Endothelial cell of umbilical vein (primary cell): Measurements from ENCODE around the gene CC2D2A. TPM values are rescaled to one million over a fixed set of nuclear protein-coding genes. Genes with fewer than 3 reads are reported as not detected.

Source experiments
- BruUV-seq: library from RNA; stranded (reverse); fragments of 400-500 nt; replicated peaks from 2 replicates; lab custom pipeline; 2021; lab: Mats Ljungman, UMichigan
- CTCF ChIA-PET: fragments of 300-600, 350-600 bp; sonication (Branson Sonifier 250); formaldehyde crosslinking; loops from one replicate; lab custom pipeline; 2021; ENCODE audit warnings: antibody characterized with exemption, inconsistent platforms; lab: Charles Lee
- POLR2A ChIA-PET: fragments of 300-600, 350-600 bp; sonication (Branson Sonifier 250); formaldehyde crosslinking; loops from one replicate; lab custom pipeline; 2021; ENCODE audit warnings: antibody characterized with exemption, inconsistent platforms; lab: Charles Lee
- DNase-seq: peaks from one replicate; pipeline ENCODE4 v3.0.0-alpha.2; 2011; ENCODE audit warnings: low read depth, low spot score
- FAIRE-seq: peaks from 2 replicates; lab custom pipeline; 2011; peaks lifted over from hg19 to GRCh38; lab: Jason Lieb, UNC
- H2AFZ ChIP-seq: 2 replicates; pipeline ENCODE4 v1.6.0; 2012; ENCODE audit warnings: low read depth, low read length, control low read depth, inconsistent platforms
- H3K27ac ChIP-seq: 2 replicates; pipeline ENCODE4 v1.5.1; 2011; ENCODE audit warnings: low read depth, mild to moderate bottlenecking, control low read depth, low read length, moderate library complexity; ENCODE audit not compliant: insufficient read depth
- H3K27me3 ChIP-seq, 2 experiments: 2 replicates each; pipeline versions ENCODE4 v1.6.0 to v1.6.1; 2011; ENCODE audit warnings: low read length in 2 of 2, mixed read lengths in 1 of 2; ENCODE audit not compliant: control insufficient read depth in 2 of 2, insufficient read depth in 2 of 2
- H3K36me3 ChIP-seq, 2 experiments: 2 replicates in 1 of 2; 3 replicates in 1 of 2; pipeline ENCODE4 v1.5.1; 2011; ENCODE audit warnings: low read length in 2 of 2, mild to moderate bottlenecking in 1 of 2, moderate library complexity in 1 of 2; ENCODE audit not compliant: control insufficient read depth in 2 of 2, insufficient read depth in 2 of 2; ENCODE audit errors: extremely low read depth in 1 of 2
- H3K4me1 ChIP-seq: 3 replicates; pipeline ENCODE4 v1.5.1; 2011; ENCODE audit warnings: mild to moderate bottlenecking, low read length; ENCODE audit not compliant: control insufficient read depth, insufficient read depth; ENCODE audit errors: extremely low read depth
- H3K4me2 ChIP-seq: 2 replicates; pipeline ENCODE4 v1.6.1; 2011; ENCODE audit warnings: low read length, control low read depth, mixed read lengths; ENCODE audit not compliant: insufficient read depth
- H3K4me3 ChIP-seq, 3 experiments: fragments of 200-600 bp in 1 of 3; sonication (generic), shearing (Covaris generic) in 1 of 3; replicated peaks in 1 of 3; 2 replicates each; pipeline ENCODE4 v1.5.1; 2011 to 2016; ENCODE audit warnings: control low read depth in 3 of 3, low read length in 3 of 3, mild to moderate bottlenecking in 2 of 3, inconsistent platforms in 1 of 3, low read depth in 1 of 3, moderate library complexity in 1 of 3; ENCODE audit not compliant: insufficient read depth in 1 of 3
- H3K79me2 ChIP-seq: 2 replicates; pipeline ENCODE4 v1.6.0; 2012; ENCODE audit warnings: low read length, inconsistent platforms; ENCODE audit not compliant: control insufficient read depth, insufficient read depth
- H3K9ac ChIP-seq: replicated peaks from 2 replicates; pipeline ENCODE3; 2011; ENCODE audit warnings: low read length, control low read depth; ENCODE audit not compliant: insufficient read depth; ENCODE audit errors: extremely low read depth
- H3K9me1 ChIP-seq: replicated peaks from 3 replicates; pipeline ENCODE4 v1.6.0; 2011; ENCODE audit warnings: mild to moderate bottlenecking, low read length; ENCODE audit not compliant: control insufficient read depth, insufficient read depth; ENCODE audit errors: extremely low read depth
- H3K9me3 ChIP-seq: replicated peaks from 2 replicates; pipeline ENCODE4 v1.5.1; 2012; ENCODE audit warnings: low read length, inconsistent platforms; ENCODE audit not compliant: control insufficient read depth, insufficient read depth
- H4K20me1 ChIP-seq: replicated peaks from 2 replicates; pipeline ENCODE3; 2011; ENCODE audit warnings: mild to moderate bottlenecking, low read length; ENCODE audit not compliant: control insufficient read depth, insufficient read depth; ENCODE audit errors: extremely low read depth
- CTCF ChIP-seq, 2 donors: IDR thresholded peaks; 1 replicate in 1 of 2; 2 replicates in 1 of 2; pipeline ENCODE4 v1.5.1; 2011; ENCODE audit warnings: low read length in 2 of 2, mild to moderate bottlenecking in 2 of 2, moderate library complexity in 2 of 2, control low read depth in 1 of 2, inconsistent platforms in 1 of 2, low read depth in 1 of 2; ENCODE audit not compliant: insufficient read depth in 1 of 2; ENCODE audit errors: extremely low read depth in 1 of 2
- EZH2 ChIP-seq: IDR thresholded peaks from 2 replicates; pipeline ENCODE4 v1.6.1; 2012; ENCODE audit warnings: borderline replicate concordance, low read depth, mild to moderate bottlenecking, moderate library complexity, low read length, inconsistent platforms; ENCODE audit not compliant: severe bottlenecking
- FOS ChIP-seq: IDR thresholded peaks from 2 replicates; pipeline ENCODE4 v1.6.1; 2011; ENCODE audit warnings: mild to moderate bottlenecking, low read length, moderate library complexity, borderline replicate concordance; ENCODE audit not compliant: insufficient read depth
- GATA2 ChIP-seq: IDR thresholded peaks from 2 replicates; pipeline ENCODE4 v1.7.0; 2011; ENCODE audit warnings: low read depth, mild to moderate bottlenecking, moderate library complexity, mixed read lengths, low read length; ENCODE audit not compliant: insufficient read length, insufficient read depth
- JUN ChIP-seq: IDR thresholded peaks from 2 replicates; pipeline ENCODE4 v1.6.1; 2011; ENCODE audit warnings: borderline replicate concordance, low read depth; ENCODE audit not compliant: insufficient read length, insufficient read depth
- MAX ChIP-seq: IDR thresholded peaks from 2 replicates; pipeline ENCODE4 v1.6.1; 2011; ENCODE audit not compliant: insufficient read depth, insufficient read length
- MYC ChIP-seq: IDR thresholded peaks from one replicate; pipeline ENCODE4 v1.6.1; 2011; ENCODE audit warnings: mild to moderate bottlenecking, low read depth, low read length
- POLR2A ChIP-seq: IDR thresholded peaks from 2 replicates; pipeline ENCODE4 v1.6.1; 2012; ENCODE audit warnings: low read depth, mild to moderate bottlenecking, control low read depth, low read length
- POLR2AphosphoS5 ChIP-seq: IDR thresholded peaks from 2 replicates; pipeline ENCODE4 v1.6.1; 2012; ENCODE audit warnings: low read depth, mild to moderate bottlenecking, control low read depth, low read length, moderate library complexity; ENCODE audit not compliant: insufficient read depth
- dilution Hi-C: fragments of 300-500 bp; cut with MboI; formaldehyde crosslinking; loops from one replicate; pipeline ENCODE4 v1.15.0; 2019; ENCODE audit warnings: low sequenced_read_pairs; ENCODE audit not compliant: extremely low pct_ligation_motif_present
- intact Hi-C: fragments of 100-400 bp; cut with micrococcal nuclease; formaldehyde crosslinking; loops from one replicate; pipeline ENCODE4 v1.10.0; 2022
- polyA plus RNA-seq, 4 experiments: library from polyadenylated mRNA; depleted of rRNA in 3 of 4; stranded (reverse) in 3 of 4; unstranded in 1 of 4; fragments of >200 nt; gene quantifications; 2 replicates each; pipeline versions ENCODE4 v1.2.1 to v1.2.3, GENCODE V29; 2011 to 2012; ENCODE audit warnings: missing spikeins in 1 of 4
- total RNA-seq: library from RNA; stranded (reverse); gene quantifications from 2 replicates; pipeline ENCODE4 v1.2.3, GENCODE V29; 2021

CC2D2A gene
- total and polyA plus RNA-seq, 2 donors (not counting 3 experiments of a cell fraction or from before 2014, with no cell fraction given): 10.2 to 22.4 TPM

GRCh38 chr4:15504041-15504440 lies 34.4 kb downstream of the CC2D2A start:
- Histone ChIP-seq H3K9me1 (peaks cover 2% of the 10 kb centered on the region), H3K9me3 (no peaks in the 10 kb centered on the region), H4K20me1 (no peaks in the 10 kb centered on the region), H3K79me2 (no peaks in the 10 kb centered on the region), H3K4me3 (no peak overlapping the region), H3K27me3 (no peaks in the 10 kb centered on the region), H2AFZ (no peak overlapping the region), H3K4me1 (peaks cover 3% of the 10 kb centered on the region), H3K36me3 (no peaks in the 10 kb centered on the region), H3K4me2 (no peak overlapping the region), H3K27ac (no peak overlapping the region), H3K9ac (no peak overlapping the region)
- DNase-seq: no peak
- no peak for FAIRE-seq
- dilution Hi-C loops: no loop called here
- intact Hi-C loops: no loop called here
- ChIA-PET CTCF (interaction anchor here (1.4 kb wide), 1 partner anchor 9 kb away, joined by 3 read pairs; no protein-coding TSS in a partner anchor), POLR2A (no interaction called here)
- TF ChIP-seq JUN: no peak
- no peak for TF ChIP-seq FOS
- no peak for TF ChIP-seq MYC
- TF ChIP-seq EZH2: no peak
- no peak for TF ChIP-seq POLR2AphosphoS5
- no peak for TF ChIP-seq POLR2A
- TF ChIP-seq MAX: no peak
- TF ChIP-seq GATA2: no peak
- no peak for TF ChIP-seq CTCF (IDR thresholded peaks at IDR 0.05; ENCODE audit: extremely low read depth in 1 of 2, insufficient read depth in 1 of 2, low read depth in 1 of 2, low read length in 2 of 2)
- BruUV-seq: no TSS peak
